Tibial artery (tissue), 4 donors: ENCODE results near the gene DNAJA3.
A peak's percentile ranks its signal among the peaks of the same experiment; 100 is the strongest.

ENCODE experiments used
- DNase-seq, 2 donors: peaks; one replicate each; pipeline ENCODE4 v3.0.0-alpha.2; 2019
- H3K27ac ChIP-seq, 2 donors: fragments of 200-600 bp; sonication (generic) in 1 of 2; 1 replicate in 1 of 2; 2 replicates in 1 of 2; pipeline ENCODE4 v1.5.1; 2018 to 2019; ENCODE audit warnings: mild to moderate bottlenecking in 1 of 2
- H3K27me3 ChIP-seq, 2 donors: fragments of 200-600 bp; sonication (generic) in 1 of 2; one replicate each; pipeline versions ENCODE4 v1.5.1 to v1.6.0; 2016 to 2019
- H3K36me3 ChIP-seq, 3 donors: fragments of 200-600 bp; sonication (generic) in 2 of 3; one replicate each; pipeline ENCODE4 v1.5.1; 2016 to 2019; ENCODE audit warnings: mild to moderate bottlenecking in 2 of 3
- H3K4me1 ChIP-seq, 4 donors: fragments of 200-600 bp; sonication (generic) in 2 of 4; 1 replicate in 3 of 4; 2 replicates in 1 of 4; pipeline ENCODE4 v1.5.1; 2016 to 2019
- H3K4me3 ChIP-seq, 2 donors: fragments of 200-600 bp; sonication (generic) in 1 of 2; 1 replicate in 1 of 2; 2 replicates in 1 of 2; pipeline ENCODE4 v1.5.1; 2018 to 2019; ENCODE audit warnings: mild to moderate bottlenecking in 2 of 2
- H3K9me3 ChIP-seq, 3 donors: fragments of 200-600 bp; sonication (generic) in 1 of 3; one replicate each; pipeline ENCODE4 v1.5.1; 2016 to 2019
- intact Hi-C: fragments of 100-400 bp; cut with DNase I; formaldehyde crosslinking; loops from one replicate; pipeline ENCODE4 v1.15.0; 2023; ENCODE audit warnings: low total_unique reads
- TF ChIP-seq, protein P1 (sequence below), 2 experiments: fragments of 200-600 bp in 1 of 2; fragments of 450-650 bp in 1 of 2; IDR thresholded peaks; one replicate each; pipeline ENCODE4 v1.5.1; 2017 to 2019; ENCODE audit warnings: antibody characterized with exemption in 2 of 2, mild to moderate bottlenecking in 1 of 2, moderate library complexity in 1 of 2

Gene DNAJA3

DNA sequence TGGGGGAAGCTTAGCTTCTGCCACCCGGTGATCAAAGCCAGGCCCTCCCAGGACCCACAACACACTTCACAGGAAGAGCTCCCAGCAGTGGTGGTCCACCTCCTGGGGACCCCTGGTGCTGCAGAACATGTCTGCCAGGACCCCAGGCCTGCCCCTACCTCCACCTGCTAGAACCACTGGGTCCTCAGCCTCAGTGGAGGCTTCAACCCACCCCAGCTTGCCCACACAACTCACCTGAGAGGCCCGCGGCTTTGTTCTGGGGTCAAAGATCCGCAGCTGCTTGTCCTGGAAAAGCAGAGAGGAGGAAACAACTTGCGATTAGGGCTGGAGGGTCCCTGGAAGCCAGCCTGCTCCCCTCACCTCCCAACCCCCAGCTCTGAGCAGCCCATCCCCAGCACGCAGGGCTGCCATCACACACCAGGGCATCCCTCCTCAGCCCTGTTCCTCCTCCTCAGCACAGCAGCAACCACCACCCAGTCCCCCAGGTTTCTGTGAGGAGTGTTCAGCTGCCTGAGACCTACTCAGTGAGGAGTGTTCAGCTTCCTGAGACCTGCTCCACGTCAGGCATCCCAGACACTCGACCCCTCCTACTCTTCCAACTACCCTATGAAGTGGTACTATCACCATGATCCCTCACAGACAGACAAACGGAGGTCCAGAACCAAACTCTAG is 30.5 kb upstream of the DNAJA3 start:
- TF ChIP-seq, protein P1, sequence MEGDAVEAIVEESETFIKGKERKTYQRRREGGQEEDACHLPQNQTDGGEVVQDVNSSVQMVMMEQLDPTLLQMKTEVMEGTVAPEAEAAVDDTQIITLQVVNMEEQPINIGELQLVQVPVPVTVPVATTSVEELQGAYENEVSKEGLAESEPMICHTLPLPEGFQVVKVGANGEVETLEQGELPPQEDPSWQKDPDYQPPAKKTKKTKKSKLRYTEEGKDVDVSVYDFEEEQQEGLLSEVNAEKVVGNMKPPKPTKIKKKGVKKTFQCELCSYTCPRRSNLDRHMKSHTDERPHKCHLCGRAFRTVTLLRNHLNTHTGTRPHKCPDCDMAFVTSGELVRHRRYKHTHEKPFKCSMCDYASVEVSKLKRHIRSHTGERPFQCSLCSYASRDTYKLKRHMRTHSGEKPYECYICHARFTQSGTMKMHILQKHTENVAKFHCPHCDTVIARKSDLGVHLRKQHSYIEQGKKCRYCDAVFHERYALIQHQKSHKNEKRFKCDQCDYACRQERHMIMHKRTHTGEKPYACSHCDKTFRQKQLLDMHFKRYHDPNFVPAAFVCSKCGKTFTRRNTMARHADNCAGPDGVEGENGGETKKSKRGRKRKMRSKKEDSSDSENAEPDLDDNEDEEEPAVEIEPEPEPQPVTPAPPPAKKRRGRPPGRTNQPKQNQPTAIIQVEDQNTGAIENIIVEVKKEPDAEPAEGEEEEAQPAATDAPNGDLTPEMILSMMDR (IDR thresholded peaks at IDR 0.05) = no peak
- Histone ChIP-seq H3K27me3 (no peaks in the 10 kb centered on the region), H3K36me3 (peaks cover 0 to 13% (median 5%) of the 10 kb centered on the region in 3 donors), H3K9me3 (no peaks in the 10 kb centered on the region), H3K4me1 (peaks cover 0 to 46% (median 25%) of the 10 kb centered on the region in 4 donors), H3K4me3 (no peak overlapping the region), H3K27ac (peak overlapping the region in 1 of 2 donors; percentile 13)
- intact Hi-C loops = no loop called here
- DNase-seq = no peak

DNA sequence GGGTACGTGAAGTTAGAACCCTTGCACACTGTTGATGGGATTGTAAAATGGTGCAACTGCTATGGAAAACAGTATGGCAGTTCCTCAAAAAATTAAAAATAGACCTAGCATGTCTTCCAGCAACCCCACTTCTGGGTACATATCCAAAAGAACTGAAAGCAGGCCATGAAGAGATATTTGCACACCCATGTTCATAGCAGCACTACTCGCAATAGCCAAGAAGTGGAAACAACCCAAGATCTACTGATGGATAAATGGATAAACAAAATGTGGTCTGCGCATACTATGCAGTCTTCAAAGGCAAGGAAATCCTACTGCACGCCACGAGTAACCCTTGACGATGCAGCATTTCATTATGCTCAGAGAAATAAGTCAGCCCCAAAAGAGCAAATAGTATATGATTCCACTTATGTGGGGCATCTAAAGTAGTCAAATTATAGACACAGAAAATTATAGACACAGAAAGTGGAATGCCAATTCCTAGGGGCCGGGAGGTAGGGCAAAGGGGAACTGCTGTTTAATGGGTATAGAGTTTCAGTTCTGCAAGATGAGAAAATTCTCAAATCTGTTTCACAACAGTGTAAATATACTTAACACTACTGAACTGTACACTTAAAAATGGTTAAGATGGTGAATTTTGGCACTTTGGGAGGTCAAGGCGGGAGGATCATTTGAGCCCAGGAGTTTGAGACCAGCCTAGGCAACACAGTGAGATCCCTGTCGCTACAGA is 26.5 kb upstream of the DNAJA3 start:
- H3K4me1 ChIP-seq = peaks cover 0 to 16% (median 7%) of the 10 kb centered on the region in 4 donors
- H3K4me3 ChIP-seq = no peak overlapping the region
- no peak for DNase-seq
- peaks cover 0 to 37% (median 14%) of the 10 kb centered on the region in 3 donors for H3K36me3 ChIP-seq
- peak overlapping the region in 1 of 2 donors; percentile 21 for H3K27ac ChIP-seq
- H3K27me3 ChIP-seq = no peaks in the 10 kb centered on the region
- intact Hi-C loops = no loop called here
- no peaks in the 10 kb centered on the region for H3K9me3 ChIP-seq
- TF ChIP-seq, protein P1 (IDR thresholded peaks at IDR 0.05) = no peak

DNA sequence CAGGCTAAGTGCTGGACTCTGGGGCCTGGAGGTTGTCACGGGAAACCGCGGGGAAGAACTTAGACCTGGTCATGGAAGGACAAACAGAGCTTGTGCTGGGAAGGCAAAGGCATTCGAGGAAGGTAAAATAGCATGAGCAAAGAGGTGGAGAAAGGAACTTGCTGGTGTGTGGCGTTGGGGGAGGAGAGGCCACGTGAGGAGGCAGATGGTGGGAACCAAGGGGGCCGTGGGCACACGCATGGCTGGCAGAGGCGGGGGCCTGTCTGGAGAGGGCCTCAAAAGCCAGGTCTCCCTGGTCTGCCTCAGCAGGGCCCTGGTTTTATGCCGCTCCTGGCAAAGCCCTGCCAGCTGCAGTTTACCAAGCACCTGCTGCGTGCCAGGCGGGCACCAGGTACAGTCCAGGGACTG is 24.6 kb upstream of the DNAJA3 start:
- DNase-seq = no peak
- H3K27ac ChIP-seq = no peak overlapping the region
- intact Hi-C loops = loop anchor here (10.0 kb wide), 1 partner anchor 136 kb away; no protein-coding TSS in a partner anchor
- no peak overlapping the region for H3K4me3 ChIP-seq
- peaks cover 0 to 16% (median 7%) of the 10 kb centered on the region in 4 donors for H3K4me1 ChIP-seq
- H3K36me3 ChIP-seq = peaks cover 0 to 44% (median 22%) of the 10 kb centered on the region in 3 donors
- no peaks in the 10 kb centered on the region for H3K9me3 ChIP-seq
- no peaks in the 10 kb centered on the region for H3K27me3 ChIP-seq
- TF ChIP-seq, protein P1 (IDR thresholded peaks at IDR 0.05) = no peak

DNA sequence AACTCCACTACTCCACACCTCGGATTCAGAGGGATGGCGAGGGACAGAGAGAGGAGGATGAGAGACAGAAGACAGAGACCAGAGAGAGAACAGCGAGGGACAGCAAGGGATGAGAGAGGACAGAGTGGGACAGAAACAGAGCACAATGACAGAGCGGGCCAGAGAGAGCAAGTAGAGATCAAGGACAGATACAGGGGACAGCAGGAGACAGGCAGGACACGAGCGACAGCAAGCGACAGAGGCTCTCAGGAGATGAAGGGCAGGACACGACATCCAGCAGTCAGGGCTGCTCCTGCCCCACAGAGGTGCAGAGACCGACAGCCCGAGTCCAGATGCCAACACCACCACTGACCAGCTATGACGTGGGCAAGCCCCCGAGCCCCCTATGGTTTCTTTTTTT is 24.2 kb upstream of the DNAJA3 start:
- intact Hi-C loops = loop anchor here (10.0 kb wide), 1 partner anchor 137 kb away; no protein-coding TSS in a partner anchor
- Histone ChIP-seq H3K4me3 (no peak overlapping the region), H3K36me3 (peaks cover 0 to 48% (median 26%) of the 10 kb centered on the region in 3 donors), H3K4me1 (peaks cover 0 to 16% (median 7%) of the 10 kb centered on the region in 4 donors), H3K27ac (no peak overlapping the region), H3K27me3 (no peaks in the 10 kb centered on the region), H3K9me3 (no peaks in the 10 kb centered on the region)
- no peak for DNase-seq
- TF ChIP-seq, protein P1 (IDR thresholded peaks at IDR 0.05) = no peak

DNA sequence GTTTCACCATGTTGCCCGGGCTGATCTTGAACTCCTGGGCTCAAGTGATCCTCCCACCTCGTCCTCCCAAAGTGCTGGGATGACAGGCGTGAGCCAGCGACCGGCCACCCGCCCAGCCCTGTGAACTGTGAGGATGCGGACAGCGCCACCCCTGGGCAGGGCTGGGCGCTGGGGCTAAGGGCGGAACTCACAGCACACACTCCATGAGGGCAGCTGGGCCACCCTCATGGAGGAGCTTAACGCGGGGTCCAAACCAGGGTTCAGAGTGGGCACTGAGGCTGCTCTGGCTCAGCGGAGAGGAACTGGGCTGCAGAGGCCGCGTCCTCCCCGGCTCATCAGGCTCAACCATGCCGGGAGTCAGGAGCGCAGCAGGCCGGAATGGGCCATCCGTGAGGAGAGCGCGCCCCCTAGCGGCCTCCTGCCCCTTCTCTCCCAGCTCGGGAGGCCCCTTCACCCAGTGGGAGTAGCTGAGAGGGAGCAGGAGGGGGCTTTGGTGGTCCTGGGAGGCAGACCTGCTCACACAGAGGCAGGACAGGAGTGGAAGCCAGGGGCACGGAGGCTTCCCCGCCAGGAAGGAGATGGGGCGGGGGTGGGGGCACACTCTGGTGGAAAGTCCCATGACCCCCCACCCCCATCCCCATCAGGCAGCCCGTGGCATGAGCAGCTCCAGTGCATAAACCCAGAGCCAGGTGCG is 23.1 kb upstream of the DNAJA3 start:
- Histone ChIP-seq H3K4me1 (peaks cover 0 to 16% (median 7%) of the 10 kb centered on the region in 4 donors), H3K27me3 (no peaks in the 10 kb centered on the region), H3K4me3 (peak overlapping the region in 1 of 2 donors; percentile 7), H3K9me3 (no peaks in the 10 kb centered on the region), H3K36me3 (peaks cover 4 to 58% (median 37%) of the 10 kb centered on the region in 3 donors), H3K27ac (peak overlapping the region in 1 of 2 donors; percentile 30)
- intact Hi-C loops = loop anchor here (2.0 to 10.0 kb wide), 2 partner anchors 44 to 138 kb away; no protein-coding TSS in a partner anchor
- peak in 1 of 2 donors; percentile 90 for DNase-seq
- TF ChIP-seq, protein P1 (IDR thresholded peaks at IDR 0.05) = peak; percentile 91 to 97
